Tibial artery (tissue), 4 donors: ENCODE data around the gene SDK1.

Experiments
- DNase-seq, 2 donors: peaks; one replicate each; pipeline ENCODE4 v3.0.0-alpha.2; 2019
- H3K27ac ChIP-seq, 2 donors: fragments of 200-600 bp; sonication (generic) in 1 of 2; 1 replicate in 1 of 2; 2 replicates in 1 of 2; pipeline ENCODE4 v1.5.1; 2018 to 2019; ENCODE audit warnings: mild to moderate bottlenecking in 1 of 2
- H3K27me3 ChIP-seq, 2 donors: fragments of 200-600 bp; sonication (generic) in 1 of 2; one replicate each; pipeline versions ENCODE4 v1.5.1 to v1.6.0; 2016 to 2019
- H3K36me3 ChIP-seq, 3 donors: fragments of 200-600 bp; sonication (generic) in 2 of 3; one replicate each; pipeline ENCODE4 v1.5.1; 2016 to 2019; ENCODE audit warnings: mild to moderate bottlenecking in 2 of 3
- H3K4me1 ChIP-seq, 4 donors: fragments of 200-600 bp; sonication (generic) in 2 of 4; 1 replicate in 3 of 4; 2 replicates in 1 of 4; pipeline ENCODE4 v1.5.1; 2016 to 2019
- H3K4me3 ChIP-seq, 2 donors: fragments of 200-600 bp; sonication (generic) in 1 of 2; 1 replicate in 1 of 2; 2 replicates in 1 of 2; pipeline ENCODE4 v1.5.1; 2018 to 2019; ENCODE audit warnings: mild to moderate bottlenecking in 2 of 2
- H3K9me3 ChIP-seq, 3 donors: fragments of 200-600 bp; sonication (generic) in 1 of 3; one replicate each; pipeline ENCODE4 v1.5.1; 2016 to 2019
- CTCF ChIP-seq, 2 experiments: fragments of 200-600 bp in 1 of 2; fragments of 450-650 bp in 1 of 2; IDR thresholded peaks; one replicate each; pipeline ENCODE4 v1.5.1; 2017 to 2019; ENCODE audit warnings: antibody characterized with exemption in 2 of 2, mild to moderate bottlenecking in 1 of 2, moderate library complexity in 1 of 2
- intact Hi-C: fragments of 100-400 bp; cut with DNase I; formaldehyde crosslinking; loops from one replicate; pipeline ENCODE4 v1.15.0; 2023; ENCODE audit warnings: low total_unique reads

SDK1 gene

GRCh38 chr7:4207011-4207410 lies 906.0 kb downstream of the SDK1 start:
- H3K36me3 ChIP-seq, result peaks cover 17 to 31% (median 18%) of the 10 kb centered on the region in 3 donors
- no peaks in the 10 kb centered on the region for H3K9me3 ChIP-seq
- intact Hi-C loops, result no loop called here
- H3K27ac ChIP-seq, result no peak overlapping the region
- DNase-seq, result no peak
- no peaks in the 10 kb centered on the region for H3K27me3 ChIP-seq
- no peak for TF ChIP-seq CTCF (IDR thresholded peaks at IDR 0.05)
- no peaks in the 10 kb centered on the region for H3K4me1 ChIP-seq
- H3K4me3 ChIP-seq, result no peak overlapping the region

GRCh38 chr7:4208086-4208485 lies 907.0 kb downstream of the SDK1 start:
- no peak for TF ChIP-seq CTCF (IDR thresholded peaks at IDR 0.05)
- Histone ChIP-seq H3K27ac (no peak overlapping the region), H3K4me3 (no peak overlapping the region), H3K36me3 (peaks cover 17 to 31% (median 18%) of the 10 kb centered on the region in 3 donors), H3K9me3 (no peaks in the 10 kb centered on the region), H3K27me3 (no peaks in the 10 kb centered on the region), H3K4me1 (no peaks in the 10 kb centered on the region)
- intact Hi-C loops, result no loop called here
- peak in 1 of 2 donors; percentile 51 for DNase-seq

- peak in 1 of 2 donors; percentile 57 for DNase-seq
- no peaks in the 10 kb centered on the region for H3K9me3 ChIP-seq
- no peak overlapping the region for H3K27ac ChIP-seq
- TF ChIP-seq CTCF (IDR thresholded peaks at IDR 0.05), result no peak
- no peaks in the 10 kb centered on the region for H3K27me3 ChIP-seq
- H3K36me3 ChIP-seq, result peaks cover 17 to 31% (median 18%) of the 10 kb centered on the region in 3 donors
- no peak overlapping the region for H3K4me3 ChIP-seq
- intact Hi-C loops, result no loop called here
- no peaks in the 10 kb centered on the region for H3K4me1 ChIP-seq
Observed at GRCh38 chr7:4208586-4208985, 907.5 kb downstream of the SDK1 start.

DNA sequence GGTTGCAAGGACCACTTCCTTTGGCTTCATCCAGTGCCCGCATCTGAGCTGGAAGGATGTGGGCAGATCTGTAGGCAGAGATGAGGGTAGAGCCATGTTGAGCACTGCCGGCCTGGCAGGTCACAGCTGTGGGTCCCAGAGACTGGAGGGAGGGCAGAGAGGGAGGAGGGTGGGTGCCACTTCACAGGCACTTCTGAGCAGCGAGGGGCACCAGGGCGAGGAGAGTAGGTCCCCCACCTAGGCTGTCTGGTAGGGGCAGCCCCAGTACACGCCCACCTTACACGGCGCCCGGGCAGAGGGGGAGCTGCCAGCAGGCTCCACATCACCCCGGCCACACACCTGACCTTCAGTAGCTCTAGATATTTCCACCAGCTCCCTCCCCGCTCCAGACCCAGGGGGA lies 908.1 kb downstream of the SDK1 start:
- no peaks in the 10 kb centered on the region for H3K27me3 ChIP-seq
- no peaks in the 10 kb centered on the region for H3K9me3 ChIP-seq
- H3K27ac ChIP-seq, result no peak overlapping the region
- peaks cover 17 to 31% (median 18%) of the 10 kb centered on the region in 3 donors for H3K36me3 ChIP-seq
- intact Hi-C loops, result no loop called here
- TF ChIP-seq CTCF (IDR thresholded peaks at IDR 0.05), result no peak
- peak in 1 of 2 donors; percentile 50 for DNase-seq
- no peaks in the 10 kb centered on the region for H3K4me1 ChIP-seq
- no peak overlapping the region for H3K4me3 ChIP-seq

DNA sequence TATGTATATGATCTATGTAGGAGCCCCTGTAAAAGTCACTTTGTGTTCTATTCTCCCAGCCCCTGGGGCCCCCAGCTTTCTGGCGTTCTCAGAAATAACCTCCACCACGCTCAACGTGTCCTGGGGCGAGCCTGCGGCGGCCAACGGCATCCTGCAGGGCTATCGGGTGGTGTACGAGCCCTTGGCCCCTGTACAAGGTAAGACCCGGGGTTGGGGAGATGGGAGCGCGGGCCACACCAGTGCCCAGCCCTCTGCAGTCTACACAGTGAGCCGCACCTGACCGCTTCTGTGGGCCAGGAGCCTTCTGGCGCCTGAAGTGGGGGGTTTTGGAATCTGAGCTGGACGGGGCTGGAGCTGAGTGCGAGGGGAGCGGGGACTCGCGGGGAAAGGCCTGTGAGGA lies 908.9 kb downstream of the SDK1 start:
- peak in 1 of 2 donors; percentile 56 for DNase-seq
- H3K27ac ChIP-seq, result no peak overlapping the region
- no peaks in the 10 kb centered on the region for H3K4me1 ChIP-seq
- no peaks in the 10 kb centered on the region for H3K9me3 ChIP-seq
- H3K4me3 ChIP-seq, result no peak overlapping the region
- no peaks in the 10 kb centered on the region for H3K27me3 ChIP-seq
- intact Hi-C loops, result no loop called here
- TF ChIP-seq CTCF (IDR thresholded peaks at IDR 0.05), result no peak
- H3K36me3 ChIP-seq, result peaks cover 17 to 39% (median 22%) of the 10 kb centered on the region in 3 donors

- Histone ChIP-seq H3K4me1 (no peaks in the 10 kb centered on the region), H3K4me3 (no peak overlapping the region), H3K27me3 (no peaks in the 10 kb centered on the region), H3K36me3 (peaks cover 17 to 40% (median 22%) of the 10 kb centered on the region in 3 donors), H3K9me3 (no peaks in the 10 kb centered on the region), H3K27ac (no peak overlapping the region)
- no peak for TF ChIP-seq CTCF (IDR thresholded peaks at IDR 0.05)
- no peak for DNase-seq
- intact Hi-C loops, result no loop called here
Observed at GRCh38 chr7:4210821-4211220, 909.8 kb downstream of the SDK1 start.
